ENCODE data around the gene CCDC195.
"Not testable (repeated sequence)": the region's sequence is repeated elsewhere in the genome, so short reads cannot be mapped to it uniquely, and the experiment has no call there.

The CCDC195 gene

DNA sequence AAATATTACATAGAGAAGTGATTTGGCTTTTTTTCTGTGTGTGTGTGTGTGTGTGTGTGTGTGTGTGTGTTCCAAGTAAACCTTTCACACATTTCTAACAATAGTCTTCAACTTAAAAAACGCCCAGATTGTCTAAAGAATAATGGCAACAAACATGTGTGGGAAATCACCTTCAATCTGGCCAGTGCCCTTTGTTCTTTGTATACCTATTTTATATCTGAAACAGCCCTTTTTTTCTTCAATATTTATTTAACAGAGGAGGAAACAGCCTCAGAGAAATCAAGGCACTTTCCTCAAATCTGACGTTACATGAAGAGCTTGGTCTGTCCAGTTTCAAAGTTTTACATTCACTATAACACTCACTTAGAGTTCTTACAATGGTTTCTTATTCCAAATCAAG is 25.3 kb downstream of the CCDC195 start:
- DNase-seq (ENCODE audit: low read depth in 2 of 2): no peak

GRCh38 chr2:224689539-224689938 is 26.6 kb downstream of the CCDC195 start:
- DNase-seq (ENCODE audit: low read depth in 2 of 2): no peak

- no peak for DNase-seq (ENCODE audit: low read depth in 2 of 2)
These were observed 27.2 kb downstream of the CCDC195 start for GRCh38 chr2:224688997-224689396.

DNA sequence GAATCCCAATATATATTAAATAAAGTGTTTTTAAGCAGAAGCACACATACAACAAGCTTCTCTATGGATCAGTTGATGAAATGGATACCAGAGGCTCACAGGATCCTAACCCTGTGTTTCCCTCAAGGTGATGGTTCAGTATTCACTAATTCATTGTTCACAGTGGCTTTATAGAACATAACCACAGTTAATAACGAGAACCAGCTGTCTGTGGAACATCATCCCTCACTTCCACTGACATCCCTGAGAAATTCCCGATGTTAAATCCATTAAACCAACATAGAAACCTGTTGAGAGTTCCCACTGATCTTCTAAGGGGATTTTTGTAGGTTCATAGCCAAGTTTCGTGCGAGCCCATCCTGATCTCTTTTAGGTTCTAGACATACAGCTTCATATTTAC is 29.0 kb downstream of the CCDC195 start:
- no peak for DNase-seq (ENCODE audit: low read depth in 2 of 2)

- no peak for DNase-seq (ENCODE audit: low read depth in 2 of 2)
These were observed 31.0 kb downstream of the CCDC195 start for GRCh38 chr2:224685121-224685520.

GRCh38 chr2:224682134-224682533 is 34.0 kb downstream of the CCDC195 start:
- no peak for DNase-seq (ENCODE audit: low read depth in 2 of 2)

DNA sequence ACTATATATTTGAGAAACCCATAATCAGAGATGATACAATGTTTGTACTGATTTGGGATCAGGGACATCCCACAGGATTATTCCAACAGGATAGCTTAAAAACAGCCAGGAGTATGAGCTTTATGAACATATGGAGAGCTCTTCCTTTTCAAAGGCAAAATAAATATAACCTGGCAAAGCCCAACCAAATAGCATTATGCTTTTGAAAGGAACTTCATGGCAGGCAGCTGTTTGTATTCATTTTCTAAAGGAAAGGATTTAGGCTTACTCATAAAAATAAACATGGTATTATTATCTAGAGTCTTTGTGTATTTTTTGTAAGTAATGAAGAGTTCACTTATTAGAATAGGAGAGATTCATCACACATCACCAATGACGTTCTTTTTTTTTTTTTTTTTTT is 44.4 kb downstream of the CCDC195 start:
- no peak for DNase-seq (ENCODE audit: low read depth in 2 of 2)

GRCh38 chr2:224670203-224670602 is 46.0 kb downstream of the CCDC195 start:
- DNase-seq (ENCODE audit: low read depth in 2 of 2): no peak

DNA sequence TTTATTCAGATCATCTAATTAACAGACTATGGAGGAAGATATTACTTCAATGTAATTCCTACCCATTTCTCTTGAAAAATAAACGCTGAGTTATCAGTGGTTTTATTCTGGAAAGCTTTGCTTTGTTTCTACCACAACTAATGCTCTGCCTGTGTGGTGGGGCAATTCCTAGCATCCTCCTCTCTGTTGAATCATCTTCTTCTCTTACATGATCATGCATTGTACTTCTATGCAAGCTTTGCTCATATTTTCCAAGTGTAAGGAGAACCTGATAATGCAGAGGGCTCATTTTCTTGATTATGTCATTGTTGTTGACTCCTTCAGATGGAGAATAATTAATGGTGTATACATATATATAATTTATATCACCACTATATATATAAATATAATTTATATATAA is 46.7 kb downstream of the CCDC195 start:
- DNase-seq (ENCODE audit: low read depth in 2 of 2): no peak

GRCh38 chr2:224668123-224668909 is 47.8 kb downstream of the CCDC195 start:
- DNase-seq (ENCODE audit: low read depth in 2 of 2): no peak

- DNase-seq (ENCODE audit: low read depth in 2 of 2): no peak
These were observed 49.1 kb downstream of the CCDC195 start for GRCh38 chr2:224666951-224667553.

DNA sequence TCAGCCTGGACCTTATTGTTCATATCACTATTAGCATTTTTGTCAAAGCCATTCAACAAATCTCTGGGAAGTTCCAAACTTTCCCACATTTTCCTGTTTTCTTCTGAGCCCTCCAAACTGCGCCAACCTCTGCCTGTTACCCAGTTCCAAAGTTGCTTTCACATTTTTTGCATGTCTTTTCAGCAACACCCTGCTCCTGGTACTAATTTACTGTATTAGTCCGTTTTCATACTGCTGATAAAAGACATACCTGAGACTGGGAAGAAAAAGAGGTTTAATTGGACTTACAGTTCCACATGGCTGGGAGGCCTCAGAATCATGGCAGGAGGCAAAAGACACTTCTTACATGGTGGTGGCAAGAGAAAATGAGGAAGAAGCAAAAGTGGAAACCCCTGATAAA is 52.8 kb downstream of the CCDC195 start:
- not testable (repeated sequence) for DNase-seq (ENCODE audit: low read depth in 2 of 2)

DNA sequence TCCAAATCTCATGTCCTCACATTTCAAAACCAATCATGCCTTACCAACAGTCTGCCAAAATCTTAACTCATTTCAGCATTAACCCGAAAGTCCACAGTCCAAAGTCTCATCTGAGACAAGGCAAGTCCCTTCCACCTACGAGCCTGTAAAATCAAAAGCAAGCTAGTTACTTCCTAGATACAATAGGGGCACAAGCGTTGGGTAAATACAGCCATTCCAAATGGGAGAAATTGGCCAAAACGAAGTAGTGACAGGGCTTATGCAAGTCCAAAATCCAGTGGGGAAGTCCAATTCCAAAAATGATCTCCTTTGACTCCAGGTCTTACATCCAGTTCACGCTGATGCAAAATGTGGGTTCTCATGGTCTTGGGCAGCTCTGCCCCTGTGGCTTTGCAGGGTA is 54.5 kb downstream of the CCDC195 start:
- DNase-seq (ENCODE audit: low read depth in 2 of 2): not testable (repeated sequence)

GRCh38 chr2:224659714-224660113 is 56.5 kb downstream of the CCDC195 start:
- DNase-seq (ENCODE audit: low read depth in 2 of 2): no peak

DNA sequence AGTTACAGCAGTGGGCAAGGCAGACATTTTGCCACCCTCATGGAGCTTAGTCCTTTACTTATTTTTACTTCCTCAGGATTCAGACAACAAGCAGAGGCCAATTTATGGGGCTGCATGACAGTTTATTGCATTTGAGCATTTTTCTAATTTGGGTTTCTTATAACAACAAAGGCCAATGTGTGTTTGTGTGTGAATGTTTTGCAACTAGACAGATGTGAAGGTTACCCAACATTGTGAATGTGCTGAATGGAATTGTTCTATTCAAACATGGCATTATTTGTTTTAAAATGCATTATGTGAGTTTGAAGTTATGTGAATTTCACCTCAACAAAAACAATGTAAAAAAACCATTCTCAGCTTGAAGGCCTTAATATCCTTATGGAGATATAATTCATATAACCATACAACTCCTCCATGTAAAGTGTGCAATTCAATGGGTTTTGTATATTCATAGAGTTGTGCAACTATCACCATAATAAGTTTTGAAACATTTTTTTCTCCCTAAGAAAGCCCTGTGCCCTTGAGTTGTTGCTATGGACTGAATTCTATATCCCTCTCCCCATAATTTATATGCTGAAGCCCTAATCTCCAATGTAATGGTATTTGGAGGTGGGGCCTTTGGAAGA is 57.3 kb downstream of the CCDC195 start:
- DNase-seq (ENCODE audit: low read depth in 2 of 2): no peak

GRCh38 chr2:224657349-224657748 is 58.8 kb downstream of the CCDC195 start:
- no peak for DNase-seq (ENCODE audit: low read depth in 2 of 2)

- DNase-seq (ENCODE audit: low read depth in 2 of 2): no peak
These were observed 61.1 kb downstream of the CCDC195 start for GRCh38 chr2:224655006-224655537.
